Gastrocnemius medialis (tissue), 4 donors: ENCODE results near the gene SYCE1. TPM values are rescaled to one million over a fixed set of nuclear protein-coding genes. Genes with fewer than 3 reads are reported as not detected.

Experiments used
- ATAC-seq, 2 donors: fragments of 150-250 bp; one replicate each; pipeline ENCODE4 v1.9.1; 2016
- DNase-seq, 2 donors: peaks; one replicate each; pipeline ENCODE4 v3.0.0-alpha.2; 2019
- H3K27ac ChIP-seq, 4 donors: fragments of 200-600 bp; sonication (generic); 1 replicate in 1 of 4; 2 replicates in 3 of 4; pipeline ENCODE4 v1.5.1; 2016 to 2018; ENCODE audit warnings: mild to moderate bottlenecking in 2 of 4, moderate library complexity in 1 of 4
- H3K27me3 ChIP-seq, 3 donors: fragments of 200-600 bp; sonication (generic) in 2 of 3; 1 replicate in 1 of 3; 2 replicates in 2 of 3; pipeline versions ENCODE4 v1.5.1 to v1.6.0; 2016 to 2019; ENCODE audit warnings: mild to moderate bottlenecking in 1 of 3, moderate library complexity in 1 of 3
- H3K36me3 ChIP-seq, 2 donors: fragments of 200-600 bp; sonication (generic) in 1 of 2; one replicate each; pipeline ENCODE4 v1.5.1; 2017 to 2018
- H3K4me1 ChIP-seq, 2 donors: fragments of 200-600 bp; sonication (generic) in 1 of 2; one replicate each; pipeline ENCODE4 v1.5.1; 2016 to 2017; ENCODE audit warnings: mild to moderate bottlenecking in 2 of 2
- H3K4me3 ChIP-seq, 4 donors: fragments of 200-600 bp; sonication (generic) in 3 of 4; 1 replicate in 1 of 4; 2 replicates in 3 of 4; pipeline ENCODE4 v1.5.1; 2016 to 2019; ENCODE audit warnings: mild to moderate bottlenecking in 2 of 4
- H3K9me3 ChIP-seq, 3 donors: fragments of 200-600 bp; sonication (generic) in 2 of 3; 1 replicate in 1 of 3; 2 replicates in 2 of 3; pipeline ENCODE4 v1.5.1; 2016 to 2019
- POLR2A ChIP-seq, 2 donors: fragments of 450-650 bp; IDR thresholded peaks; one replicate each; pipeline ENCODE4 v1.6.1; 2017; ENCODE audit warnings: antibody characterized with exemption in 2 of 2, mild to moderate bottlenecking in 2 of 2, moderate library complexity in 2 of 2
- in situ Hi-C, 4 donors: fragments of 200-750 bp; cut with MboI; loops; one replicate each; pipeline versions ENCODE4 v1.15.0 to v1.8.0; 2017; ENCODE audit warnings: low sequenced_read_pairs in 4 of 4
- intact Hi-C: fragments of 100-400 bp; cut with DNase I; formaldehyde crosslinking; loops from one replicate; pipeline ENCODE4 v1.15.1; 2023; ENCODE audit warnings: low total_unique reads
- total RNA-seq, 4 donors: library from RNA; depleted of rRNA; stranded (reverse); fragments of >200 nt; gene quantifications; one replicate each; pipeline versions ENCODE4 v1.1.0 to v1.2.3, GENCODE V29; 2016
- TF ChIP-seq, protein P1 (sequence below), 5 experiments: fragments of 450-650 bp in 3 of 5; fragments of 200-600 bp in 2 of 5; sonication (generic) in 2 of 5; IDR thresholded peaks in 4 of 5; conservative IDR thresholded peaks in 1 of 5; 1 replicate in 4 of 5; 2 replicates in 1 of 5; pipeline ENCODE4 v1.5.1; 2016 to 2019; ENCODE audit warnings: antibody characterized with exemption in 5 of 5, mild to moderate bottlenecking in 3 of 5, moderate library complexity in 3 of 5

Gene SYCE1, protein sequence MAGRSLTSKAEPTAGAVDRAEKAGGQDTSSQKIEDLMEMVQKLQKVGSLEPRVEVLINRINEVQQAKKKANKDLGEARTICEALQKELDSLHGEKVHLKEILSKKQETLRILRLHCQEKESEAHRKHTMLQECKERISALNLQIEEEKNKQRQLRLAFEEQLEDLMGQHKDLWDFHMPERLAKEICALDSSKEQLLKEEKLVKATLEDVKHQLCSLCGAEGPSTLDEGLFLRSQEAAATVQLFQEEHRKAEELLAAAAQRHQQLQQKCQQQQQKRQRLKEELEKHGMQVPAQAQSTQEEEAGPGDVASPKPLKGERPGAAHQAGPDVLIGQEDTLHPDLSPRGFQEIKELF
- under 1 TPM in 1 of 4 donors, not detected in 3; 0.32 TPM for total RNA-seq

DNA sequence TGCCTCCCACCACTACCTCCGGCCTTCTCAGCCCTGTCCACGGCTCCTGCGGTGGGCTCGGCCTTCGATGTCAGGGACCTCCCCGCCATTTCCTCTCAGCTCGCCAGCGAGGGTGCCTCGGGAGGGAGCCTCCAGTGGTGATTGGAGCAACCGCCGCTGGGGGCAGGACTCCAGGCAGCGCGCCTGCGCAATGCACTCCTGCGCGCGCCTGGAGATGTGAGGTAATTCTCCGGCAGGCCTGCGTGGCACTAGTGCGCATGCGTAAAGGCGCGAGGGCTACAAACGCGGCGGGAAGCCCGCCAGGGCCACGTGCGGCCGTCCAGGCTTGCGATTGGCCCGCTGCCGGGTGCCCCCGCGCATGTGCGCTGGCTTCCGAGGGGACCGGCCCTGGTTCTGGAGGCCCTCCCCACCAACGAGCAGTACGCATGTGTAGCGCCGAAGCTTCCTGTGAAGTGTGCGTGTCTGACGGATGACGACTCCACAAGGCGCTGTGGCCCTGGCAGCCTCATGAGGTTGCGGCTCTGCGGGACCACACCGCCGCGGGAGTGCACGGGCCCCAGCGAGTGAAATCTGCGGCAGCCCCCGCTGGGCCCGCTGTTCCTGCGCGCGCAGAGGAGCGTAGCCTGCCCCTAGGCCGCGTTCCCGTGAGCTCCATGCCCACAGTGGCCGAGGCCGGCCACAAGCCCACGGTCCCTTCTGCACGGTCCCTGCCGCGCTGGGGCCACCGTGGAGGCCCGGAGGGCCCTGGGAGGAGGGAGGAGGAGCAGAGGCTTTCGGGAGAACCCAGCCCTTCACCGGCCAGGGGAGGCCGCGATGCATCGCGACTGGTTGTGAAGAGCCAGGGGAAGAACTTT lies at the start of gene SYCE1:
TSS of gene SYCE1 (minus strand) at position 143 of the 854 bp plus-strand sequence. CDS start at position 89, 54 bp downstream.
- Histone ChIP-seq H3K4me3 (peak within 1 kb of the TSS in 1 of 4 donors; percentile 40), H3K27me3 (peaks cover 0 to 9% (median 6%) of the 10 kb centered on the region in 3 donors), H3K36me3 (no peaks in the 10 kb centered on the region), H3K9me3 (no peaks in the 10 kb centered on the region), H3K27ac (peak within 1 kb of the TSS in 1 of 4 donors; percentile 68), H3K4me1 (no peaks in the 10 kb centered on the region)
- intact Hi-C loops (no loop called here), in situ Hi-C loops (no loop called here)
- ATAC-seq (peak in 1 of 2 donors; percentile 91), DNase-seq (peak in 1 of 2 donors; percentile 83)
- TF ChIP-seq, protein P1, sequence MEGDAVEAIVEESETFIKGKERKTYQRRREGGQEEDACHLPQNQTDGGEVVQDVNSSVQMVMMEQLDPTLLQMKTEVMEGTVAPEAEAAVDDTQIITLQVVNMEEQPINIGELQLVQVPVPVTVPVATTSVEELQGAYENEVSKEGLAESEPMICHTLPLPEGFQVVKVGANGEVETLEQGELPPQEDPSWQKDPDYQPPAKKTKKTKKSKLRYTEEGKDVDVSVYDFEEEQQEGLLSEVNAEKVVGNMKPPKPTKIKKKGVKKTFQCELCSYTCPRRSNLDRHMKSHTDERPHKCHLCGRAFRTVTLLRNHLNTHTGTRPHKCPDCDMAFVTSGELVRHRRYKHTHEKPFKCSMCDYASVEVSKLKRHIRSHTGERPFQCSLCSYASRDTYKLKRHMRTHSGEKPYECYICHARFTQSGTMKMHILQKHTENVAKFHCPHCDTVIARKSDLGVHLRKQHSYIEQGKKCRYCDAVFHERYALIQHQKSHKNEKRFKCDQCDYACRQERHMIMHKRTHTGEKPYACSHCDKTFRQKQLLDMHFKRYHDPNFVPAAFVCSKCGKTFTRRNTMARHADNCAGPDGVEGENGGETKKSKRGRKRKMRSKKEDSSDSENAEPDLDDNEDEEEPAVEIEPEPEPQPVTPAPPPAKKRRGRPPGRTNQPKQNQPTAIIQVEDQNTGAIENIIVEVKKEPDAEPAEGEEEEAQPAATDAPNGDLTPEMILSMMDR (IDR thresholded peaks at IDR 0.05 in 4 of 5, conservative IDR thresholded peaks at IDR 0.05 in 1 of 5): no peak
- TF ChIP-seq POLR2A (IDR thresholded peaks at IDR 0.05): no peak

DNA sequence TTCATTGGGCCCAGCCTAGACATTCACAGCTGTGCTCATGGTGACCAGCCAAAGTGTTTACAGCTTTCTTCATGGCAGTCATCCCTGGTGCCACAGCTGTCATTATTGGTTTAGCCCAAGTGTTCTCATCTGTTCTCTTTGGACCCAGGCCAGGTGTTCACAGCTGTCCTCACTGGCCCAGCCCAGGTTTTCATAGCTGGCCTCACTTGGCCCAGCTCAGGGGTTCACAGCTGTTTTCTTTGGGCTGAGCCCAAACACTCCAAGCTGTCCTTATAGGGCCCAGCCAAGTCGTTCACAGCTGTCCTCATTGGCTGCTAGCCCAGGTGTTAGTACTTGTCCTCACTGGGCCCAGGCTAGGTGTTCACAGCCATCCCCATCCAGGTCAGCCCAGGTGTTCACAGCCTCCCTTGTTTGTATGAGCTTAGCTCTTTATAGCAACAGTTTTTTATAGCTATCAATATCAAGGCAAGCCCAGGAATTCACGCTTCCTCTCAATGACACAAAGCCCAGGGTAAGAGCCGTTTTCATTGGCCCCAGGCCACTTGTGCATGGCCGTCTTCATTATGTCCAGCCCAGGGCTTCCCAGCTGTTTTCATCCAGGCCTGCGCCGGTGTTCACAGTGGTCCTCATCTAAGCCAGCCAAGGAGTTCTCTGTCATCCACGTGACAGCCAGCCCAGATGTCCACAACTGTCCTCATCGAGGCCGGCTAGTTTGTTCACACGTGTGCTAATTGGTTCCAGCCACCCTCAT lies 49.6 kb upstream of the SYCE1 start:
- intact Hi-C loops: no loop called here
- Histone ChIP-seq H3K27ac (no peak overlapping the region), H3K9me3 (no peaks in the 10 kb centered on the region), H3K36me3 (no peaks in the 10 kb centered on the region), H3K4me3 (no peak overlapping the region), H3K4me1 (no peaks in the 10 kb centered on the region), H3K27me3 (peaks cover 0 to 12% (median 8%) of the 10 kb centered on the region in 3 donors)
- in situ Hi-C loops: no loop called here
- DNase-seq: peak in 1 of 2 donors; percentile 34
- no peak for TF ChIP-seq POLR2A (IDR thresholded peaks at IDR 0.05)
- TF ChIP-seq, protein P1 (IDR thresholded peaks at IDR 0.05 in 4 of 5, conservative IDR thresholded peaks at IDR 0.05 in 1 of 5): no peak
- peak in 1 of 2 donors; percentile 30 for ATAC-seq

DNA sequence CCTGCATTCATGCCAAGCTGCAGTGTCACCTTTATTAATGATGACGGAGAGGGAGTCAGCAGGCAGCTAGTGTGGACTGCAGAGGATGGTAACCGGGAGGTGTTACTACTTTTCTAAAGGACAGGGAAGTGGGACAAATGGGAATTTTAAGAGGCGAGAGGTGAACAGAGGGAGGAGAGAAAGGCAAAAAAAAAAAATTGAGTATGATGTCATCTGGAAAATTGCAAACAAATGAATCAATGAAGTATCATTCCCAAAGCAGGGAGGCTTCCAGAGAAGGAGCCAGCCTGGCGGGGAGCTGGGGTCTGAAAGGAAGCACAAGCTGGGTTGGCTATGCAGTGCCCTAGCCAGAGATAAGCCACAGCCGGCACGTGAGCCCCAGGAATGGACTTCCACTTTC lies 48.3 kb upstream of the SYCE1 start:
- TF ChIP-seq, protein P1 (IDR thresholded peaks at IDR 0.05 in 4 of 5, conservative IDR thresholded peaks at IDR 0.05 in 1 of 5): no peak
- ATAC-seq (no peak), DNase-seq (no peak)
- H3K4me1 ChIP-seq: no peaks in the 10 kb centered on the region
- in situ Hi-C loops (no loop called here), intact Hi-C loops (no loop called here)
- no peaks in the 10 kb centered on the region for H3K9me3 ChIP-seq
- peaks cover 0 to 14% (median 7%) of the 10 kb centered on the region in 3 donors for H3K27me3 ChIP-seq
- no peaks in the 10 kb centered on the region for H3K36me3 ChIP-seq
- H3K4me3 ChIP-seq: no peak overlapping the region
- no peak overlapping the region for H3K27ac ChIP-seq

DNA sequence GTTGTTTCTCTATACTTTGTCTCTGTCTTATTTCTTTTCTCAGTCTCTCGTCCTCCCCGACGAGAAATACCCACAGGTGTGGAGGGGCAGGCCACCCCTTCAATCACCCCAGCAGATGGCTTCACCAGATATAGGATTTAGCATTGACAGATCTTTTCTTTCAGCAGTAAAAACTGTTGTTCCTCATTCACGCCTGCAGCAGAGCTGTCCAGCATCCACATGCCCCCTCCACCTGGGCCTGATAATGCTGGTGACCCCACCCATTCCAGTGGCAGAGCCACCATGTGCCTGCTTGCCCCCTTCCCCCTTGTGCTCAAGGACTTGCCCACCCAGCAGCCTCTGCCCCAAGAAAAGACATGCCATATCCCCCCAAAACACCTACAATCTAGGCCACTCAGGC lies 45.7 kb upstream of the SYCE1 start:
- H3K27me3 ChIP-seq: peaks cover 0 to 17% (median 7%) of the 10 kb centered on the region in 3 donors

More for the DNA sequence above, 45.7 kb upstream of the SYCE1 start:
- H3K9me3 ChIP-seq: no peaks in the 10 kb centered on the region
- H3K27ac ChIP-seq: no peak overlapping the region
- no peaks in the 10 kb centered on the region for H3K4me1 ChIP-seq
- in situ Hi-C loops (no loop called here), intact Hi-C loops (no loop called here)
- no peak overlapping the region for H3K4me3 ChIP-seq
- ATAC-seq (no peak), DNase-seq (no peak)
- H3K36me3 ChIP-seq: no peaks in the 10 kb centered on the region
- TF ChIP-seq POLR2A (IDR thresholded peaks at IDR 0.05): no peak
- TF ChIP-seq, protein P1 (IDR thresholded peaks at IDR 0.05 in 4 of 5, conservative IDR thresholded peaks at IDR 0.05 in 1 of 5): no peak
